HFF-Myc (cell line): Measurements from ENCODE around the gene CHD8.

Experiments
- DNase-seq: peaks from one replicate; pipeline ENCODE4 v3.0.0-alpha.2; 2011; ENCODE audit warnings: low read depth; ENCODE audit errors: extremely low read depth
- H3K4me3 ChIP-seq: replicated peaks from 2 replicates; pipeline ENCODE4 v1.5.1; 2011; ENCODE audit warnings: low read depth, mild to moderate bottlenecking, control low read depth, low read length
- CTCF ChIP-seq: IDR thresholded peaks from 2 replicates; pipeline ENCODE4 v1.5.1; 2012; ENCODE audit warnings: mild to moderate bottlenecking, low read depth, low read length, control low read depth; ENCODE audit errors: missing control alignments

CHD8 gene

GRCh38 chr14:21431126-21431525 is 24.8 kb downstream of the CHD8 start:
- TF ChIP-seq CTCF: no peak
- H3K4me3 ChIP-seq: no peak overlapping the region
- DNase-seq: no peak

GRCh38 chr14:21428930-21429329 is 27.0 kb downstream of the CHD8 start:
- DNase-seq: no peak
- TF ChIP-seq CTCF: no peak

GRCh38 chr14:21426692-21427091 is 29.2 kb downstream of the CHD8 start:
- DNase-seq: no peak
- no peak for TF ChIP-seq CTCF
- no peak overlapping the region for H3K4me3 ChIP-seq

More at GRCh38 chr14:21428930-21429329, 27.0 kb downstream of the CHD8 start:
- H3K4me3 ChIP-seq: no peak overlapping the region

GRCh38 chr14:21419528-21419927 is 36.4 kb downstream of the CHD8 start:
- TF ChIP-seq CTCF: no peak
- no peak for DNase-seq
- no peak overlapping the region for H3K4me3 ChIP-seq

- no peak overlapping the region for H3K4me3 ChIP-seq
- DNase-seq: no peak
- no peak for TF ChIP-seq CTCF
Measured at GRCh38 chr14:21415329-21415728, 40.6 kb downstream of the CHD8 start.

- no peak for TF ChIP-seq CTCF
- no peak overlapping the region for H3K4me3 ChIP-seq
- no peak for DNase-seq
Measured at GRCh38 chr14:21414137-21414631, 41.7 kb downstream of the CHD8 start.

GRCh38 chr14:21408147-21408546 is 47.8 kb downstream of the CHD8 start:
- DNase-seq: no peak

More at GRCh38 chr14:21408147-21408546, 47.8 kb downstream of the CHD8 start:
- no peak for TF ChIP-seq CTCF
- no peak overlapping the region for H3K4me3 ChIP-seq
